HG03097 (cell line): ENCODE measurements around the gene TMUB2.
A peak's percentile ranks its signal among the peaks of the same experiment; 100 is the strongest.
"Not testable (repeated sequence)": the region's sequence is repeated elsewhere in the genome, so short reads cannot be mapped to it uniquely, and the experiment has no call there.

ENCODE experiments used
- ATAC-seq: cut with Tn5 transposase; IDR thresholded peaks from one replicate; pipeline ENCODE4 v1.9.1; 2021; ENCODE audit not compliant: unreplicated experiment, low FRiP score

Gene TMUB2

DNA sequence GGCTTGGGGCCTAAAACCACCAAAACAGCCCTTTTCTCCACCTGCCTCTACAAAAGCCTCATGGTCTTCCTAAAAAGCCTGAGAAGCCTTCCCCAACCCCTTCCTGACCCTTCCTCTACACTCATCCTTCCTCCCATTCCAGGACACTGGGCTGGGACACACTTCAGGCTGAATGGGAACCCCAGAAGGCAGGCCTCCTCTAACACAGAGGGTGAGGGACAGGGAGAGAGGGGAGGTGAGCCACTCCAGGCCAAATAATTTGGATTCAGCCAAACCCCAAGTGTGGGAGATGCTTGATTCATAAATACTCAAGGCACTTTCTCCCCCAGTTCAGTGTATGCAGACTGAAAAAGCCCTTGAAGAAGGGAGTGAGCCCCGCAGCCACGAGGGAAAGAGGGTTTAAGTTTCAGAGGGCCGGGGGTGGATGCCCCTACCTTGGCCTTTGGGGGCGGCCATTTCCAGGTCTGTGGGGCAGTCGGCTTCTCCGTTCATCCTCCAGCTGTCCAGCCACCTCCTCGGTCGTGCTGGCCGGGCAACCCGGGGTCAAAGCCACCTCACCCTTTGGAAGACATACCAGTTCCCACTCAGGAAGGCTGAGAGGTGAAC lies 31.1 kb downstream of the TMUB2 start:
- no peak for ATAC-seq

DNA sequence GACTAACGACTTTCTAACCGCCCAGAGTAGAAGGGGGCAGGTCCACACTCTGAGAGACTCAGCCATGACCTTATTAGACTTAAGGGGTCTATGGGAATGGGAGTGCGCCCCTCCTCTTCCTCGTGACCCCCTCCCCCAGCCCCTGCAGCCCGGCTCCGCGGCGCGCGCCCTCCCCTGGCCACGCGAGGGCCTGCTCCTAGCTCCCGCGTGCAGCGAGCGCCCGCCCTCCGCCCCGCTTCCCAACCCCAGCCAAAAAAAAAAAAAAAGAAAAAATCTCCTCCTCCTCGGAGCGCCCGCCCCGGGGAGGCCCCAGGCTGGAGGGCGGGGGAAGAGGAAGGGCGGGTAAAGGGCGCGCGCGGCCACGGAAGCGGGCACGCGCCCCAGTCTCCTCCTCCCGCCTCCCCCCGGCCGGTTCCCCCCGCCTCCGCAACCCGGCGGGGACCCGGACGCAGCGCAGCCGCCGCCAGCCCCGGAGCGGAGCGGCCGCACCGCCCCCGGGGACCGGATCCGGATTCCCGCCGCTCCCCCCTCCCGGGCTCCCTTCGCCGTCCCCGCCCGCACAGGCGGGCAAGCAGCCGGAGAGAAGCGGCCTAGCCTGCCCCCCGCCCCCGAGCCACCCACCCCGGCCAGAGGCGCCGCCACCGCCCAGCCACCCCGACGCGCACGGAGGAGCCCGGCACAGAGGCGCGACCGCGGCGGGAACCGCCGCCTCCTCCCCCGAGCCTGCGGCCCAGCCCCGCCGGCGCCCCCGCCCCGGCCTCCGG lies 31.8 kb downstream of the TMUB2 start:
- ATAC-seq = peak; percentile 40

DNA sequence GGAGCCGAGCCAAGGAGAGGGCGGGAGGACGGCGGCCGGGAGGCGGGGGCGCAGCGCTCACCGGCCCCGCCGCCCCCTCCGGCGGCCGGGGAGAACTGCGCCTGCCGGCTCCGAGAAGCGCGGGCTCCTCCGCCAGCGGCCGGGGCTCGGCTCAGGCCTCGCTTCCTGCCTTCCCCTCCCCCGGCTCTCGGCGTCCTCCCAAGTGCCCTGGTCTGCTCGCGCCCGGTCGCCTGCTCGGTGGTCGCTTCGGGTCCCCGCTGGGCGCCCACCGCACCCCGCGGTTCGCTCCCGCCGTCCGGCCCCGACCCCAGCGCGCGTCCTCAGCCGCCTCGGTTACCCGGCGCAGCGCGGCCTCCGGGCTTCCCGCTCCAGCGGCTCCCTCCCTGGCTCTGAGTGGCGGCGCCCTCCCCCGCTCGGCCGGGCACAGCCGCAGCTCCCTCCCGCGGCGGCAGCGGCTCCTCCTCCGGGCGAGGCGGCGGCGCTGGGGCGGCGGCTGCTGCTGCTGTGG lies 32.4 kb downstream of the TMUB2 start:
- ATAC-seq = peak; percentile 26

DNA sequence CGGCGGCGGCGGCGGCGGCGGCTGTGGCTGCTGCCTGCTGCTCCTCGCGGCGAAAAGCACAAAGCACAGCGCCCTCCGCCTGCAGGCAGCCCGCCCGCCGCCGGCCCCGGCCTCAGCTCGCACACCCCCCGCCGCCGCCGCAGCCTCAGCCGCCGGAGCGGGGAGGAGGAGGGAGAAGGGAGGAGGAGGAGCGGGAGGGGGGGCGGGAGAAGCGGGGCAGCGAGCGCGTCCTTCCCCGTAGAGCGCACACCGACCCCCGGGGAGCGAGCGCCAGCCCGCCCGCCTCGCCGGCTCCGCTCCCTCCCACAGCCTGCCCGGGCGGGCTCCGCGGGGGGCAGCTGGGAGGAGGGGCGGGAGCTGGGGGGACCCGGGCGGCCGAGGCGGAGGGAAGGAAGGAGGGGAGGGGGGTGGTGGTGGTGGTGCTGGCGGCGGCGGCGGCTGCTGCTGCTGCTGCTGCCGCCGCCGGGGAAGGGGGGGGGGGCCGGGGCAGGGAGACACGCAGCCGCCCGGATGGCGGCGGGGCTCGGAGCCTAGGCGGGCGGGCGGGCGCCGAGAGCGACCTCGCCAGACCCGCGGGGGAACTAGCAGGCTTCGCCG lies 32.9 kb downstream of the TMUB2 start, which contains the start of gene UBTF:
Gene UBTF, minus strand, starts transcription at position 60 of the 597 bp plus-strand sequence. CDS start 1,446 bp downstream, outside the sequence.
- ATAC-seq = peak; percentile 8

DNA sequence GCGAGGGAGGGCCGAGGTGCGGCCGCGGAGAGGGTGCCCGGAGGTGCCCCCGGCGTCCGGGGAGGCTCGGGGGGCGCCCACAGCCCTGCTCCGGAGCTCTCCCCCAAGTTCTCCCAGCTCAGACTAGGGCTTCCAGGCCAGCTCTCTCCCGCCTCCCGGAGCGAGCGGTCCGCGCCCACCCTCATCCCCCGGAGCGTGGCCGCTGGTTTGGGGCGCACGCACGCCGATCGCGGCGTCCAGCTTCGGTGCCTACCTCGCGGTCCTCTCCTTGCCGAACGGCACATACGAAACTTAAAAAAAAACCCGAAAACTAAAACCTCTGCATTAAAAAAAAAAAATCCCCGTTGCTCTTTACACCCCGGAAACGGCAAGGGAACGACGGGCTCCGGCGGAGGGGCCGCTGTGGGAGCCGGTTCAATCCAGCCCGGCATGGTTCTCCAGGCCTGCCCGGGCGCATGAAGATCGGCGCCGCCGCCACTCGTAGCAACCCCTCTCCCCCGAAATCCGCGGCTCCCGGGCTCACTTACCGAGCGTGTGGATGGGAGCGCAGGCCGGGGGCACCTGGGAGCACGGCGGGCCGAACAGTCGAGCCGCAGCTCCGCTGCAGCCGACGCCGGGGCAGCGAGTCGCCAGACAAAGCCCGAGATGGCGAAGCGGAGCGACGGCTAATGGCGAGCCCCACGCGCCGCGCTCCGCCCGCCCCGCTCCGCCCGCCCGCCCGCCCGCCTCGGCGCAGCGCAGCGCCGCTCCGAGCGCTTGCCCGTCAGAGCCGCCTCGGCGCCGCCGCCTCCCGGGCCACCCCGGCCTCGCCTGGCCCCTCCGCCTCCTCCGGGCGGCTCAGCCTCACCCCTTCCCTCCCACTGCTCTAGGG lies 33.7 kb downstream of the TMUB2 start:
- ATAC-seq = no peak

DNA sequence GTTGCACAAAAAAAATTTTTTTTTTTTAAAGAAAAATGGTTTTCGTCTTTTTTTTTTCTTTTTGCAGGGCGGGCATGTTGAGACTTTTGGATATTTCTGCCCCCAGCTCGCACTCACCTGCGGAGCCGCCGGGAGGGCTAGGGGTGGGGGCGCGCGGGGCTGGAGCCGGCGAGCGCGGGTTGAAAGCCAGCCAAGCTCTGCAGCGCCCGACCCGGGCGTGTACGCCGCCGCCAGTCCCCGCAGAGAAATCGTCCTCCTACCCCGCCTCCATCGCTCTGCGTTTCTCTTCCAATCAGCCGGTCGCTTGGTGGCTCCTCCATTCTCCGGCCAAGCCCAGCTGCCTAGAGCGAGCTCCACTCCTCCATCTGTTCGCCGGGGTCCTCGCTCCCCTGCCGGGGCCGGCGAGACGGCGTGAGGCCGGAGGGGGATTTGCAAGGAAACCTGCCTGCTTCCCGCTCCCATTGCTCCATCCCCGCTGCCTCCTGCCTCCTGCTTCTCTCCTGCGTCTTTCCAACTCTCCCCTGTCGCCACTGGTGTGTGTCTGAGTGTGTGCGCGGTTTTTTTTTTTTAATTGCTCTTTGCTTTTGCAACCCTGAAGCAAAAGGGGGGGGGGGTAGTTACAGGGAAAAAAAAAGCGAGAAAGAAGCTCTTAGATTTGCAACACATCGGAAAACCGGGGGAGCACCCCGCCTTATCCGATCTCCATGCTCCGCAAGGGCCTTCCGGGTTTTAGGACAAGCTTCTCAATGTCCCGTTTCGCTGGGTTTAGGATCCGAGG lies 34.5 kb downstream of the TMUB2 start:
- ATAC-seq = no peak

DNA sequence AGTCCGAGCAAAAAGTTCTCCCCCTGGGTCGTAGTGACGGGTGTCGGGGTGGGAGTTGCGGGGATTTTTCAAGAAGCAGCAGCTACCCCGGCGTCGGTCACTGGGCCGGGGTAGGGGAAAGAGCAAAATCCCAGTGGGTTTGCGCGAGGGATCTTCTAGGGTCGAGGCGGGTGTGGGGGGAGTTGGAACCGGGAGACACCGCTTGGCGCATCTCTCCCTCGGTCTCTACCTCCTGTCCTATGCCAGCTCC lies 35.0 kb downstream of the TMUB2 start:
- ATAC-seq = no peak

DNA sequence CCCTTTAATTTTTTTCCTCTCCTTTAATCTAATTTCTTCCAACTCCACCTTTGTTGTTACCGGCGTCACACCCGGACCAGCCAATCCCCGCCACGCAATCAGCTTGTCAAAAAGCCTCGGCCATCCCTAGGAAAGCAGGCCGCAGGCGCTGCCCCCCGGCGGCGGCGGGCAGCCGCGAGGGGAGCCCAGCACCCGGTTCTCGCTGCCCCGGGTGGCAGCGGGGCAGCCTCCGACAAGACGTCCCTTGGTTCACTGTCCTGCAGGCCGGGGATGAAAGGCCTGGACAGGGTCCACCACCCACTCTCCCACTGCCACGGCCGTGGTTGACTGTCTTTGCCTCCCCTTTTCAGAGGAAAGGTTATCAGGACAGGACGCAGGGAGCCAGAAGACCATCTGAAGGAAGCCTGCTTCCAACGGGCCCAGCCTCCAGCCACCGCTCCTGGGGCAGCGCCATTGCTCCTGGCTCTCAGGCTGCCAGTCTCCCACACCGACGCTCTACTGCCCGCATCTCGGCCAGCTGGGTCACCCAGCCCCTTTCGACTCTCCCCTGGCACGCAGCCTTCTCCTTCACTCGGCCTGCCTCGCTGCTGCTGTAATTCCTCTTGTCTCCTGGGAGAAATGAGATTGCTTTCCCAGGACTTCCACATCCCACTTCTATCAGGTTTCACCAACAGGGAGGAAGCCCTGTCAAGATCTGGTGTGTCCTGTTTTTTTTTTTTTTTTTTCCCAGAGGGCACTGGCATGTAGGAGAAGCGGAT lies 35.5 kb downstream of the TMUB2 start:
- no peak for ATAC-seq

DNA sequence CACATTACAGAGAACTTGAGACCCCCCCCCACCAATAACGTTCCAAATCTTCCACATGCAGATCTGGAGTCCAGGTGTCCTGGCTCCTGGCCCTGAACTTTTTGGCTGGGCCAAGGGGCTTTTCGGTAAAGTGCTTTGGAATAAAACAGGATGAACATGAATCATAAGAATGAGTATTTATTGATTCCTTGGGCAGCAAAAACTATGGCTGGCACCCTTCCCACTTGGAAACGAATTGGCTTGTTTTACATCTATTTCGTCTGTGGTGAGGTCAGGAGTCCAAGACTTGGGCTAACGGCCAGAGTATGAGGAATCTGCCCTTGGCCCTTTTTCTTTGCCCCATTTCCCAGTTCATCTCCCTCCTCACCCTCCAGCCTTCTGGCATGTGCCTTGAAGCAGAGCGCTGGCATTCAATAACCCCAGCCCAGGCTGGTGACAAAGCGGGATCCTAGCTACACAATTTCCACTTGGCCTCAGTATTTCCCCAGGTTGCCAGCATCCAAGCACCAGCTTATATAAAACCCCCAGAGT lies 36.8 kb downstream of the TMUB2 start:
- ATAC-seq = no peak

DNA sequence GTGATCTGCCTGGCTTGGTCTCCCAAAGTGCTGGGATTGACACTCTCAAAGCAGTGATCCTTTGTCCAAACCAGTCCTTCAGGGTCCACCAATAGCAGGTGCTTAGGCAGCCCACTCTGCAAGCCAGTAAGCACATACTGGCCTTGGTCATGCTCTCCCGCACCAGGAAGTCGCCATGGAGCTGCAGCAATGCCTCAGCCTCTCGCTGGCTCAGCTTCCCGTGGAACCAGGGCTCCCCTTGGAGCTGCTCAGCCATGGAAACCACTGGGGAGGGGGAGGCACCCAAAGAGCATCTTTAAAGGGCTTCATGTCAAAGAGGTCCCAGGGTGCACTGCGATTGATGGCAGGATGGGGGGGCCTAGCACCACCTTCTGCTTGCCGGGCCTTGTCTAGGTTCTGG lies 42.3 kb downstream of the TMUB2 start:
- ATAC-seq = no peak

DNA sequence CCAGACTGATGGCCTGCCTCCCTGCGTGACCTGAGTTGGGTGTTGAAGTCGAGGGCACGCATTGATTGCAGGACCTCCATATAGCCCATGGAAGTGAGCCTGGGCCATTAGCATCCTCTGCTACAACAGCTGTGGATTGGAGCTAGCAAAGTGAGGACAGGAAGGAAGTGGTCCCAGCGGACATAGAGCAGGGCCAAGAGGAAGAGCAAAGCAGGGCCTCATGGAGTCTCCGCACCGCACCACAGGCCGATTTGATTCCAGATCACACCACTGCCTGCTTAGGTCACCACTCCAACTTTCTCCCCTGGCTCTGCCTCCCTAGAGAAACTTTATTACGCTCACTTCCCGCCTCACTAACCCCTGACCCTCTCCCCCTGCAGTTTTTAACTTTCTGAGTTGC lies 43.4 kb downstream of the TMUB2 start:
- no peak for ATAC-seq

DNA sequence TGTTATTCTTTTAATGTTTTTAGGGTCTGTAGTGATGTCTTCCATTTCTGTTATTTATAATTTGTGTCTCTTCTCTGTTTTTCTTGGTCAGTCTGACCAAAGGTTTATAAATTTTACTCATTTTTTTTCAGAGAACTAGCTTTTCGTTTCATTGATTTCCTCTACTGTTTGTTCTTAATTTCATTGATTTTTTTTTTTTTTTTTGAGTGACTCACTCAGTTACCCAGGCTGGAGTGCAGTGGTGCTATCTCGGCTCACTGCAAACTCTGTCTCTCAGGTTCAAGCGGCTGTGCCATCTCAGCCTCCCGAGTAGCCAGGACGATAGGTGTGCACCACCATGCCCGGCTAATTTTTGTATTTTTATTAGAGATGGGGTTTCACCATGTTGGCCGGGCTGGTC lies 45.3 kb downstream of the TMUB2 start:
- ATAC-seq = no peak

DNA sequence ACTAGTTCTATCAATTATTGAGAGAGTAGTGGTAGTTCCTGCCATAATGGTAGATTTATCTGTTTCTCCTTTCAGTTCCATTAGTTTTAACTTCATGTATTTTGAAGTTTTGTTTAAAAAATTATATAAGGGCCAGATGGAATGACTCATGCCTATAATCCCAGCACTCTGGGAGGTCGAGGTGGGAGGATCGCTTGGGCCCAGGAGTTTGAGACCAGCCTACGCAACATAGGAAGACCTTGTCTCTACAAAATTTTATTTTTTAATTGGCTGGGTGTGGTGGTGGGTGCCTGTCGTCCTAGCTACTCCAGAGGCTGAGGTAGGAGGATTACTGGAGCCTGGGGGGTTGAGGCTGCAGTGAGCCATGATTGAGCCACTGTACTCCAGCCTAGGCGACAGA lies 46.8 kb downstream of the TMUB2 start:
- no peak for ATAC-seq

DNA sequence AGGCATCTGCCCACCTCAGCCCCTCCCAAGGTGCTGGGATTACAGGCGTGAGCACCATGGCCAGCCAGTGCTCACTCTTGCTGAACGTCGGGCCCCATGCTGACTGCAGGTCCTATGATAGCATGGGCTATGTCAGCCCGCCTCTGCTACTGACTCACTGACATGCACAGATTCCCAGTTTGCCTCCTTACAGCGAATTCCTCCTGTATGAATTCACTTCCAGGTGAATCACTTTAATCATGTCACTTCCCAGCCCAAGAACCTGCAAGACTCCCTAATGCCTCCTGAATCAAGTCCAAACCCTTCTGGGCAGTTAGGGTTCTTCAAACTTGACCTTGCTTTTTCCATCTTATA lies 48.8 kb downstream of the TMUB2 start:
- no peak for ATAC-seq

DNA sequence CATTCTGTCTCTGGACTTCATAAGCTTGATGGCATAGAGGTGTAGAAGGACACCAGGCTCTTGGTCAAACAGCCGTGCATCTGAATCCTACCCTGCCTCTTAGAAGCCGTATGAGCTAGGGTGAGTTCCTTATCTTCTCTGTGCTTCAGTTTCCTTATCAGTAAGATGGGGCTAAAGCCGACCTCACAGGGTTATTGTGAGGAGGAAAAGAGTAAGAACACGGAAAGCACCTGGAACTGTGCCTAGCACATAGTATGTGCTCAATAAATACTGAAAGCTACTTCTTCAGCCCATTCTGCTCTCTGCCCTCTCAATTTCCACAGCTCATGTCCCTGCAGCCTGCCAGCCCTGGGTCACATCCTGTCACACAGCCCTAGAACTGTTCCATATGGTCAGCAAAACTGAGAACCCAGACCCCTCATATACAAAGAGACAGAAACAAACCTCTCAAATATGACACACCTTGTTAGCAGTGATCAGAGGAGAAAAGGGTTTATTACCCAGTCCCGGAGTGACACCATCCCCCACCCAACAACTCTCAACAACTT lies 49.7 kb downstream of the TMUB2 start:
- no peak for ATAC-seq

DNA sequence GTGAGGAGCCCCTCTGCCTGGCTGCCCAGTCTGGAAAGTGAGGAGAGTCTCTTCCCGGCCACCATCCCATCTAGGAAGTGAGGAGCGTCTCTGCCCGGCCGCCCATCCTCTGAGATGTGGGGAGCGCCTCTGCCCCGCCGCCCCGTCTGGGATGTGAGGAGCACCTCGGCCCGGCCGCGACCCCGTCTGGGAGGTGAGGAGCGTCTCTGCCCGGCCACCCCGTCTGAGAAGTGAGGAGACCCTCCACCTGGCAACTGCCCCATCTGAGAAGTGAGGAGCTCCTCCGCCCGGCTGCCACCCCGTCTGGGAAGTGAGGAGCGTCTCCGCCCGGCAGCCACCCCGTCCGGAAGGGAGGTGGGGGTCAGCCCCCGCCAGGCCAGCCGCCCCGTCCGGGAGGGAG lies 51.1 kb downstream of the TMUB2 start:
- ATAC-seq = not testable (repeated sequence)

DNA sequence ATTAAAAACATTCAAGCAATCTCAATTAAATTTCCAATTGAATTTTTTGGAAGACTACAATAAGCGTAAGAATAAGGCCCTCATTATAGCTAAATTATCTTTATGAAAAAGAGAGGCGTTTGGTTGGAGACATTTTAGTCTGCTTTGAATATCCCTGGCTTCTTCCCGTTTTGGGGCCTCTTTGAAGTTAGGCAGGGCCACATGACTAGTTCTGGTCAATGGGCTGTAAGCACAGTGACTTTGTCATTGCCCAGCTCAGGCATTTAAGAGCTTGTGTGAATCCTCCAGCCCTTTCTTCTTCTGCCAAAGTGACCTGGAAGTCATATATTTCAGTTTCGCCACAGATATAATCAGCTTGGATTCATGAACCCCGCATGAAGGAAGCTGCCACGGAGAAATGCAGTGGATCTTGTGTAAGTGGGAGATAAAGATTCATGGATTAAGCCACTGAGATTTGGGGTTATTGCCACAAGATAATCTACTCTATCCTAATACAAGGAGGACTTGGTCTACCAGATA lies 54.4 kb downstream of the TMUB2 start:
- ATAC-seq = no peak
